Measurements from ENCODE around the gene SHISA7.
"Not testable (repeated sequence)": the region's sequence is repeated elsewhere in the genome, so short reads cannot be mapped to it uniquely, and the experiment has no call there.

The SHISA7 gene

DNA sequence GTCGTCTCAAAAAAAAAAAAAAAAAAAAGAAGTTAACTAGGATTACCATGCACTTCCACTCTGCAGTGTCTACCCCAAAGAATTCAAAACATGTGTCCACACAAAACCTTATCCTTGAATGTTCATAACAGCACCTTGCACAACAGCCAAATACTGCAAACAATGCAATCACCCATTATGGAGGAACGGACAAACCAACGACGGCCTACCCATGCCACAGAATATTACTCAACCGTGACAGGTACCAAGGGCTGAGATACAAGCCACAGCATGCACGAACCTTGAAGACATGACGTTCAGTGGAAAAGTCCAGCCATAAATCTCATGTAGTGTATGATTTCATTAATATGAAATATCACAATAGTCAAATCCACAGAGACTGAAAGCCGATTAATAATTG, 3.0 kb upstream of the SHISA7 start:
- no peak for DNase-seq (ENCODE audit: low read depth)

DNA sequence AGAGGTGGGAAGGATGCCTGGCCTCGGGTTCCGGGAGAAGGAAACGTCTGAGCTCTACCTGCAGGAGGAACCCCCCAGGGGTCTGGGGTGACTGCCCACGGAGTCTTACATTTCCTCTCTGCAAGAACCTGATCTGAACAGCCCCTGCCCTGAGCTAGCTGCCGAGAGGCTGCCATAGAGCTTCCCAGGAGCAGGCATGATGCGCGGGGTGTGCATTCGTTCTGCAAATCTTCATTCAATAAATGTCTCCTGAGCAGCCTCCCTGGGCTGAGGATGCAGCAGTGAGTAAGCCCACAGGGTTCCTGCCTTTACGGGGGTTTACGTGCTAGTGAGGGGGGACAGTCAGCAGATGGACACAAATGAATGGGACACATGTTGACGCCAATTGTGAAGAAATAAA, 1.5 kb upstream of the SHISA7 start:
- DNase-seq (ENCODE audit: low read depth), result no peak

DNA sequence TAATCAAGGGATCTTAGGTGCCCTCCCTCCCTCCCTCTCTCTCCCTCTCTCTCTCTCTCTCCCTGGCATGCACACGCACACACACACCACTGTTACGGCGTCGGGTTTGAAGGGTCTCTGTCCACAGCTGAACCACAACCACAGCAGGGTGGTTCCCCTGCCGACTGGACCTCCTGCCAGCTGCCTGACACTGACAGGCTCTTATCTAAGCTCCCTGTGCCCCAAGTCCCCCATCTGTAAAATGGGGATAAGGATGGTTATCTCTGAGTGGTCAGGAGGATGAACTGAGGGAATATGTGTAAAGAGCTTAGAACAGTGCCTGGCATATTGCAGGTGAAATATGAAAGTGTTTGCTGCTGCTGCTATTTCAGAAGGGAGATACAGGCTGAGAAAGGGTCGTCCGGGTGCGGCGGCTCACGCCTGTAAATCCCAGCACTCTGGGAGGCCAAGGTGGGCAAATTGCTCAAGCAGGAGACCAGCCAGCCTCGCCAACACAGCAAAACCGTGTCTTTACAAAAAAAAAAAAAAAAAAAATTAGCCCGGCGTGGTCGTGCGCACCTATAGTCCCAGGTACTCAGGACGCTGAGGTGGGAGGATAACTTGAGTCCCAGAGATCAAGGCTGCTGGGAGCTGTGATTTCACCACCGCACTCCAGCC, 852 bp upstream of the SHISA7 start:
- DNase-seq (ENCODE audit: low read depth), result no peak

DNA sequence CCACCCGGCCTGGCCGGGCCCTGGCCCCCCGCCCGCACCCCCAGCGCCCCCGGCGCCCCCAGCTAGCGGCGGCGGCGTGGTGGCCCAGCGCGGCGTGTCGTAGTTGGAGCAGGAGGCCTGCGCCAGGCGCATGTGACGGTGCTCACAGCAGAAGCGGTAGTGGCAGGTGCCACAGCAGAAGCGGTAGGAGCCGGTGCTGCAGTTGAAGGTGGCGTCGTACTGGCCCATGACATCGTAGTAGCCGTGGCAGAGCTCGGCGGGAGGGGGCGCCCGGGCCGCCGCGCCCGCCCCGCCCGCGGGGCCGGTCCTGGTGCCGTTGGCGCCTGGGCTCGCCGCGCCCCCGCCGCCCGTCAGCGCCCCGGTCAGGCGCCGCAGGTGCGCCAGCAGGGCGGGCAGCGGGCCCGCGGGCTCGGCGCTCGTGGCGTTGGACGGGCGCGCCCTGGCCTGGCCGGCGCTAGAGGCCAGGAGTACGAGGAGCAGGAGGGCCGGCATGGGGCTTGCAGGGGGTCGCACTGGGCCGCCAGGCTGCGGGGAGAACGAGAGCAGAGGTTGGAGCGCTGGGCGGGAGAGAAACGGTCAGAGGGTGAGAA, 633 bp downstream of the SHISA7 start:
- no peak for DNase-seq (ENCODE audit: low read depth)

DNA sequence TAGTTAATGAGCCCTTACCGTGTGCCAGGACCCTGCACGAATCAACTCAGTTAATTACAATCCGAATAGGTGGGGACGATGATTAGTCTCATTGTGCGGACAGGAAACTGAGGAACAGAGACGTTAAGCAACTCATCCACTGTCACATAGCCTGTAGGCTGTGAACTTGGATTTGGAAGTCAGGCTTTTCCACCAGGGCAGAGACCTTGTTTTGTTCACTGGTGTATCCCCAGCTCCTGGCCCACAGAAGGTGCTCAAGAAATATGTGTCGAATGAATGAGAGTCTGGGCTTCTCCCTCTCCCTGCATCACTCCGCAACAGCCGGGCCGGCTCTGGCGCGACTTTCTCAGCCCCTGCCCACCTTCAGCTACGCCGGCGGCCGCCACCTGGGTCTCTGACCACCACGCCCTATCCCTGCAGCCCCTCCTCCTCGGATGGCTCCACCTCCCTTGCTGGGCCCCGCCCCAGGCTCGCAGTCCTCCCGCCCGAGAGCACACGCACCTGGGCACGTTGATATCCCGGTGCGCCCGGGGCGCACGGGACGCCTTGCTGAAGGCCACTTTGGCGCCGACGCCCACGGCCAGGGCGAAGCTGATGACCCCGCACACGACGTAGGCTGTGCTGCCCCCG, 1.3 kb downstream of the SHISA7 start:
- DNase-seq (ENCODE audit: low read depth), result no peak

DNA sequence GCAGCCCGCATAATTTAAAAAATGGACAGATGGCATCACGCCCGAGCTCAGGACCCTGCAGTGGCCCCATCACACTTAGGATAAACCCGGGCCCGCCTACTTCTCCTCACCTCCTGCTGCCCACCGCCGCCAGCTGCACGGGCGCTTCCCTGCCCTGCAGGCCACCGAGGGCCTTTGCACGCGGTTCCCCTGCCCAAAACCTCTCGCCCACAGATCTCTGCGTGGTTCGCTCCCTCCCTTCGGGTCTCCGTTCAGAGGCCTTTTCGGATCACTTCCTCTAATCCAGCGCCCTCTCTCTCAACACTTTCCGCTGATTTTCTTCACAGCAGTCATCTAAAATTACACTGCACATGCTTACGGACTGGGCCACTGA, 1.8 kb downstream of the SHISA7 start:
- DNase-seq (ENCODE audit: low read depth), result no peak

DNA sequence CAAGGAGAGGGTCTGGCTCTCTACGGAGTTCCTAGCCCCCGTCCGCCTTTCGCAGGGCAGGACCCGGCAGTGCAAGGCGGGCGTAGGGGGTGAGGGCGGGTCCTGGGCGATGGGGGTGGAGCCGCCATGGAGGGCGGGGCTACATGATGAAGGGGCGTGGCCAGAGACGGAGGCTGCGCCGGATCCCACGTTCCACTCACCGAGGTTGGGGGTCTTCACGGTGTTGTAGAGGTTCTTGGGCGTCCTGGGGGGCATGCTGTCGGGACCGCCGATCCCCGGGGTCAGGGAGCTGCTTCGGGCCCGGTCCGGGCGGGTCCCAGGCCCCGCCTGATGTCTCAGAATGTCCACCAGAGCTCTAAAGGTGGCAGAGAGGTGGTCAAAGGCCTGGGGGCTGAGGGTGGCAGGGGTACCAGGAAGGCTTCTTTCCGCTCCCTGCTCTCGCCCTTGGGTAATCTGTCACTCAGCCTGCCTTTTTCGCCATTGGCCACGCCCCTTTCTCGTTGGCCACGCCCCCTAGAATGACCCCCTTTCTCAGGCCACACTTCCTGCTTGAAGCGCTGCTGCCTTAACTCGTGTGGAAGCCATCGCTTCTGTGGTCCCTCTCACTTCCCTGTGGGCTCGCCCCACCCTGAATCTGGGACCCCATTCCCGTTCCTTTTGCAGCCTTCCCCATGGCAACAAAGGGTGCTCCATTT, 2.5 kb downstream of the SHISA7 start:
- DNase-seq (ENCODE audit: low read depth), result peak; percentile 26

DNA sequence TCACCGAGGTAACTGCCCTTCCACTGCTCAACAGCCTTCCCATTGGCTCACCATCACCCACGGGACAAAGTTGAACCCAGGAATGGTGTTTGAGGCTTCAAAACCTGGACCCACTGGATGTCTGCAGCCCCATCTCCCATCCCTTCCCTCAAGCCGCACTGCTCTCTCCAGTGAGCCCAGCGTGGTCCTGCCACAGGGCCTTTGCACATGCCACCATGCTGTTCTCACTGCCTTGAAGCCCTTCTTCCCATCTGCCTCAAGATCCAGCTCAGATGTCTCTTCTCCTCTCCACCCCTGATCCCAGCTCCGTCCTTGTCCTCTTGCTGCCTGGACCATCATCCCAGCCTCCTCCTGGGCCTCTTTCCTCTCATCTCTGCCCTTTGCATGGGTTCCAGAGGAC, 4.0 kb downstream of the SHISA7 start:
- DNase-seq (ENCODE audit: low read depth), result no peak

DNA sequence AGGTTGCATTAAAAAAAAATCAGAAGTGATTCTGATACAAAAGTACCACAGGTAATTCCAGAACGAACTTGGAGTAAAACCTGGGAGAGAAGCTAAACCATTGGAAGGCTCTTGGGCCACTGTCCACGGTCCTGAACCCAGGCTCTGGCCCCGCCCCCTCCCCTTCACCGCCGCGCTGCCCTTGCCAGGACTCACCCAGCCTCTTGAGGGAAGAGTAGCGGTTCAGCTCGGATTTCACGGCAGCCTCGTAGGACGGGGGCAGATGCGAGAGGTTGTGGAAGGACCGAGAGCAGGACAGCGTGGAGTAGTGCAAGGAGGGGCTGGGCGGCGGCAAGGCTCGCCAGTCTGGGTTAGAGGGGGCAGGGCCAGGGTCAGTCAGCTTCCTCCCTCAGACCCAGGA, 5.7 kb downstream of the SHISA7 start:
- DNase-seq (ENCODE audit: low read depth), result peak; percentile 73

DNA sequence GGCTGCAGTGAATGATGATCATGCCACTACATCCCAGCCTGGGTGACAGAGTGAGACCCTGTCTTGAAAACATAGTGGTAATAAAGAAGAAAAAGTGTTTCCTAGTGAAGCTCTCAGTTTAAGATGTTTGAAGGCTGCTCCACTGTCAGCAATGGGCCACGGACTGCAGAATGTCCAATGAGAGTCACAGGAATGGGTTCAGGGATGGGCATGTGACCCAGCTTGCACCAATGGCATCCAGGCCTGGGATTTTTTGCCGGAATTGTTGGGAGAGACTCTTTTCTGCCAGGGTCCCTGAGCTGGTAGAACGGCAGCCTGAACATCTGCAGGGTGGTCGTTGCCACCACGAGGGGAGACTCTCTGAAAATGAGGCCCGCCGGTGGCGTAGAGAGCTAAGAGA, 6.3 kb downstream of the SHISA7 start:
- no peak for DNase-seq (ENCODE audit: low read depth)

DNA sequence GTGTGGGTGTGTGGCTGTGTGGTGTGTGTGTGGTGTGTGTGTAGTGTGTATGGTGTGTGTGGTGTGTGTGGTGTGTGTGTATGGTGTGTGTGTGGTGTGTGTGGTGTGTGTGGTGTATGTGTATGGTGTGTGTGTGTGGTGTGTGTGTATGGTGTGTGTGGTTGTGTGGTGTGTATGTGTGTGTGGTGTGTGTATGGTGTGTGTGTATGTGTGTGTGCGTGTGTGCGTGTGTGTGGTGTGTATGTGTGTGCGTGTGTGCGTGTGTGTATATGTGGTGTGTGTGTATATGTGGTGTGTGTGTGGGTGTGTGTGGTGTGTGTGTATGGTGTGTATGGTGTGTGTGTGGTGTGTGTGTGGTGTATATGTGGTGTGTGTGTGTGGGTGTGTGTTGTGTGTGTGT, 8.1 kb downstream of the SHISA7 start:
- no peak for DNase-seq (ENCODE audit: low read depth)

DNA sequence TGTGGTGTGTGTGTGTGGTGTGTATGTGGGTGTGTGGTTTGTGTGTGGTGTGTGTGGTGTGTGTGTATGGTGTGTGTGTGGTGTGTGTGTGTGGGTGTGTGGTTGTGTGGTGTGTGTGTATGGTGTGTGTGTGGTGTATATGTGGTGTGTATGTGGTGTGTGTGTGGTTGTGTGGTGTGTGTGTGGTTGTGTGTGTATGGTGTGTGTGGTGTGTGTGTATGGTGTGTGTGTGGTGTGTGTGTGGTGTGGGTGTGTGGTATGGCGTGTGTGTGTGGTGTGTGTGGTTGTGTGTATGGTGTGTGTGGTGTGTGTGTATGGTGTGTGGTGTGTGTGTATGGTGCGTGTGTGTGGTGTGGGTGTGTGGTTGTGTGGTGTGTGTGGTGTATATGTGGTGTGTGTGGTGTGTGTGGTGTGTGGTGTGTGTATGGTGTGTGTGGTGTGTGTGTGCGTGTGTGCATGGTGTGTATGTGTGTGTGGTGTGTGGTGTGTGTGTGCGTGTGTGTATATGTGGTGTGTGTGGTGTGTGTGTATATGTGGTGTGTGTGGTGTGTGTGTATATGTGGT, 8.7 kb downstream of the SHISA7 start:
- no peak for DNase-seq (ENCODE audit: low read depth)

DNA sequence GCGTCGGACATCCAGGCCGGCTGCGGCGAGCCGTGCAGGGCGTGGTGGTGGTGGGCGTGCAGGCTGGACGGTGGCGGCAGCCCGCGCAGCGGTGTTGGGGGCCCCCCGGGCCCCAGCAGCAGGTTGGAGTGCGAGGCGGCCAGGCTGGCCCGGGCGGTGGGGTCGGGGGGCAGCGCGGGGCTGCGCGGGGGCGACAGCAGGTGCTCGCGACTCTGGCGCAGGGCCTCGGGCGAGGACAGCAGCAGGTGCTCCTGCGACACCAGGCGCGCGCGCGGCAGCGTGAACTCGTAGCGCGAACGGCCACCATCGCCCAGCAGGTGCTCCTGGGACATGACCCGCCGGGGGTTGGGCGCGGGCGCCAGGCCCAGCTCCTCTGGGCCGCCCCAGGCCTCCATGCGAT, 9.8 kb downstream of the SHISA7 start:
- no peak for DNase-seq (ENCODE audit: low read depth)

DNA sequence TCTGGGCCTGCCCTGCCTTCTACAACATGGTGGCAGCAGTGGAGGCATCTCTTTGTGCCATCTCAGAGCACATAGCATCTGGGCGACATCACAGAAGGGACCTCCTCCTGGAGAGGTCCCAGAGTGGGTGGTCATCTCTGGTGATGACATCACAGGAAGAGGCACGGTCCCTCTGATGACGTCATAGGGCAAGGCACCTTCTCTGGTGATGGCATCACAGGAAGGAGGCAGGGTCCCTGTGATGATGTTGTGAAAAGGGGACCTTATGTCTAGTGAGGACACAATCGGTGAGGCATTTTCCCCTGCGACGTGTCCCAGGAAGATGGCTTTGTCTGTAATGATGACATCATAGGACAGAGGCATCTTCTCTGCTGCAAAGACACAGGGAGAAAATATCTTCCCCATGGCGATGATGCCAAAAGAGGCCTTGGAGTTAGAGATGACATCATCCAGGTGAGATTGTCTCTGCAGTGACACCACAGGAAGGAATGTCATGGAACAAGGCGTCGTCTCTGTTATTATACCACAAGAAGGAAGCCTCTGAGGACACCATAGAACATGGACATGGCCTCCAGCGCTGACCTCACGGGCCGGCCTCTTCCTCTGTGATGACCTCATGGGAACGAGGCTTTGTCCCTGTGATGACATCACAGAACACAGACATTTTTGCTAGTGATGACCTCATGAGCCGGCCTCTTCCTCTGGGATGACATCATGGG, 10.7 kb downstream of the SHISA7 start:
- DNase-seq (ENCODE audit: low read depth), result no peak

DNA sequence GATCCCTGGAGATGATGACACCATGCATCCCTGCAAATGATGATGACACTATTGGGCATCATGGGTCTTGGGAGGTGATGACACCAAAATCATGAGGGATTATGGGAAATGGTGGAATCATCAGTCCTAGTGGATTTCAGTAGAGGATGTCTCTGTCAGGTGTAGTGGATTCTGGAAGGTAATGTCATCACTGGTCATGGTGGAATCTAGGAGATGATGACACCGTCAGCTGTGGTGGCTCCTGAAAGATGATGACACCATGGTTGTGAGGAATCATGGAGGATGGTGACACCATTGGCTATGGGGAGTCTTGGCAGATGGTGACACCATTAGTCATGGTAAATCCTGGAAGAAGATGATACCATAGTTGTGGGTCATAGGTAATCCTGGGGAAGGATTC, 11.9 kb downstream of the SHISA7 start:
- DNase-seq (ENCODE audit: low read depth), result no peak

DNA sequence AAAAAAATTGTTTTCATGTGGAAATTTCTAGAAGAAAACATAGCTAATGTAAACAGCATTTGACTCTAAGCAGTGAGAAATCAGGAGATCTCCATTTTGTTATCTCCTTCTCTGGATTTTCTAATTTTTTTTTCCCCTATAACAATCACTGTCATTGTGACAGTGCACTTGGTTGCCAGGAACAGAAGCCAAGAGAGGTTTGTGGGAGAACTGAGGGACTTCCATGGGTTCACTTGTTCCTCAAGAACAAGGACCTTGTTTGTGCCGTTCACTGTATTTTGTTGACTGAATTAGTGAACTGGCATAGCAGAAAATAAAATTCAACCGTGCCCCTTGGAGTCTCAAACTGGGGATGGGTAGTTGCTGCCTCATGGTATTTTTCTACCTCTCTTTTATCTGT, 17.1 kb downstream of the SHISA7 start:
- DNase-seq (ENCODE audit: low read depth), result no peak

DNA sequence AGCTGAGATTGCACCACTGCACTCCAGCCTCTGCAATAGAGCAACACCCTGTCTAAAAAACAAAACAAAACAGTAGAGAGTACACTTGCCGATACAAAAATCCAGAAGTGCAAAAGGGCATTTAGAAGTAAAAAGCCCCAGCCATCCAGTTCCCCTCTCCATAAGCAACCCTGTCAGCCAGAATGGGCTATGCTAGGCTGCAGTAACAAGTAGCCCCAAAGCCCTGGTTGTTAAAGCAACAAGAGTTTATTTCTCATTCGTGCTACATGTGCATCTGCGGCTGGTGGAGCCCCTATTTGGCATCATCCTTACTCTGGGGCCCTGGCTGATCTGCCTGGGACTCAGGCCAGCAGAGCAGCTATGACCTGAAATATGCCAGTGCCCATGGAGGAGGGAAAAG, 18.6 kb downstream of the SHISA7 start:
- DNase-seq (ENCODE audit: low read depth), result no peak

DNA sequence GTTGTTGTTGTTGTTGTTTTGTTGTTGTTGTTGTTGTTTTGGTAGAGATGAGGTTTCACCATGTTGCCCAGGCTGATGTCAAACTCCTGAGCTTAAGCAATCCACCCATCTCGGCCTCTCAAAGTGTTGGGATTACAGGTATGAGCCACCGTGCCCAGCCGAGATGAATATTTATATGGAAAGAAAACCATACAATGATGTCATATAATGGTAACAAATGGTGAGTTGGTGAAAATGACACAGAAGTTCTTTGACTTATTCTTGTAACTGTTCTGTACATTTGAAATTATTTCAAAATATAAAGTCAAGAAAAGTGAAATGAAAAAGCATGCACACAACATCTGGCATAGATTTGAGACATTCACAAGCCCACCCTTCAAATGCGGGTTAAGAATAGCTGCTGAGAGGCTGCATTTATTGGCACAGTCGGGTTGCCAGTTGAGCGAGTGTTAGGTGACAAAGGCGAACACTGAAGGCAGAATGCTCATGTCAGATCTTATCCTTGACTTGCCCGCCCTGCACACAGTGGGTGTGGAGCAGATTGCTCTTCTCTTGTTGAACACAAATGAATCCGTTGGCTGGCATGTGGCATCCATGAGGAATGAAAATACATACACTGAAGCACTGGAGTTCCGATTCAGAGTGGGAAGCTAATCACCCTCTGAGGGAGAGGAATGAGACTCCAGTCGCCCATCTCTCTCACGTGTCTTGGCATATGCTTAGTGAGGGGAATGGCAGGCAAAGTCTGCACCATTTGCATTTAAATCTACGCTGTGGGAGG, 19.7 kb downstream of the SHISA7 start:
- DNase-seq (ENCODE audit: low read depth), result no peak

DNA sequence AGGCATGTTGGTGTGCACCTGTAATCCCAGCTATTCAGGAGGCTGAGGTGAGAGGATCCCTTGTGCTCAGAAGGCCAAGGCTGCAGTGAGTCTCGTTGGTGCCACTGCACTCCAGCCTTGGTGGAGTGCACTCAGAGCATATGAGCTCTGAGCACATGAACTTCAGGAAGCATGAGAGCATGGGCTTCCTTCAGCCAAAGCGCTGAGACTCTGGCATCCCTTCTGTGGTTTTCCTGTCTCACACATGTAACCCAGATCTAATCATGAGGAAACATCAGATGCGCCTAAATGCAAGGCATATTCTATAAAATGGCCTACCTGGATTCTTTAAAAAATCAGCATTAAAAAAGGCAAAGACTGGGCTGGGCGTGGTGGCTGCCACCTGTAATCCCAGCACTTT, 21.8 kb downstream of the SHISA7 start:
- not testable (repeated sequence) for DNase-seq (ENCODE audit: low read depth)

DNA sequence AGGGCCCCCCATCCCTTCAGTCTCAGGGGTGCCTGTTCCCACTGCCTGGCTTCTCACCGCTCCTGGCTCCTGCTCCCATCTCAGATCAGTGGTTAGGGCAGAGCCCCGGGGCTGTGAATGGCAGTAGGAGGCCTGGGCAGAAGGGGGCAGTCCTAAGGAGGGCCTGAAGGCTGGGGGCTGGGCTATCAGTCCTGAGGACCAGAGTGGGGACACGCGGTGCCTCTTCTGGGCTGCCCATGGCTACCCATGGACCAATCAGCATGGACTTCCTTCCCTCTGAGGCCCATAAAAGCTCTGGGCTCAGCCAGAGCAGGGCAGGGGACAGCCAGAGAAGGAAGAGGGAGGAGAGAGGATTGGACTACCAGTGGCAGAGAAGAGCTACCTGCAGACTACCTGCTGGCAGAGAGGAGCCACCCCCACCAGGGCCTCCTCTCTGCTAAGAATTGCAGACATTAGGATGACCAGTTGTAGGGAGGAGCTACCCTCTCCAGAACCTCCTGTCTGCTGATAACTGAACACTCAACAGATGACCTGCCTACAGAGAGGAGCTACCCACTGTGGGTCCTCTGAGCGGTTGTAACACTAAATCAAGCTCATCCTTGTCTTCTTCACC, 23.4 kb downstream of the SHISA7 start:
- DNase-seq (ENCODE audit: low read depth), result no peak

DNA sequence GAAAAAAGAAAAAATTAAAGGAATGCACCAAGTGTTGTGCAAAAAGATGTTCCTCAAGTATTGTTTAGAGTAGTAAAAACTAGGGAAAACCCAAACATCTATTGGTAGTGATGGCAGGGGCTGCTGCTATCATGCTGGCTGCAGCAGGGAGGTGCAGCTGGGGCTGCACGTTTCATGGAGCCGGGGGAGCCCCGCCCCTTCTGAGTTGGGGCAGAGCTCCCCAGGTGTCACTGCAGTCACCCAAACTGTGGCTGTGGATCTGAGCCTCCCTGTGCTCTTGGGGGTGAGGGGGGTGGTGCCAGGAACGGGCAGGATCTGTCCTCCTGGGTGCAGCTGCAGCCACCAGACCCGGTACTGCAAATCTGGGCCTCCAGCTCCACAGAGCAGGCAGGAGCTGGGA, 24.0 kb downstream of the SHISA7 start:
- no peak for DNase-seq (ENCODE audit: low read depth)

Measured in EH (cell line).